ENCODE results near the gene RCBTB2.

RCBTB2 gene

DNA sequence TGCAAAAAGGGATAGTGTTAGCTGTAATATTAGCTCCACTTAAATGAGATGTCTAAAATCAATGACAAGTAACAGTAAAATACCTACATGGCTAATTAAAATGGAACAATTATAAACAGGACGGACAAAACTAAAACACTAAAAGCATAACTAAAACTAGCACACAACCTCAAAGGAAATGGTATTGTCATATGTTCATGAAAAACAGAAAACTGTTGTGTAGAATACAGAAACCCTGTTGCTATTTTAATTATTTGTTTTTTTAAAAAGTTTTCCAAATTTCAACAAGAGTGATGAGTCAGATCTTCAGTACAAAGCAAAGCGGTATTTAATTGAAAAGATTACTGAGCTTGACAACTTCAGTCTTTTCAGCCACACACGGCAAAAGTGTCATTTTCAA lies 4.2 kb downstream of the RCBTB2 start:
- no peak for DNase-seq

DNA sequence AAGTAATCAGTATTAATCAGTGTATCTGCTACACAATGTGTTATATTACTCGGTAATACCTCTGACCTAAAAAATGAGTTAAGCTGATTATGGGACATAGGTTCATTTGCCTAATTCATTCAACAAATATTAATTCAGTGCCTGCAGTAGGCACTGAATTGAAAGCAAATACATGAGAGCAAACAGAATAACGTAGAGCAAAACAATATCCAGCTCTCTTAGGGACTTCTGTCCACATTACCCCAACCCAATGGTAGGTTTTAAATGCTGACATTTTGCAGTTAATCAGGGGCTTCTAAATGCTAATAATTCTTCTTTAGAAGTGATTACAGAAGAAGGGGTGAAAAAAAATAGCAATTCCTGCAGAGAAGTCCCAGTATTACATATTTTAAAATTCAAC lies 4.9 kb downstream of the RCBTB2 start:
- DNase-seq, result no peak

DNA sequence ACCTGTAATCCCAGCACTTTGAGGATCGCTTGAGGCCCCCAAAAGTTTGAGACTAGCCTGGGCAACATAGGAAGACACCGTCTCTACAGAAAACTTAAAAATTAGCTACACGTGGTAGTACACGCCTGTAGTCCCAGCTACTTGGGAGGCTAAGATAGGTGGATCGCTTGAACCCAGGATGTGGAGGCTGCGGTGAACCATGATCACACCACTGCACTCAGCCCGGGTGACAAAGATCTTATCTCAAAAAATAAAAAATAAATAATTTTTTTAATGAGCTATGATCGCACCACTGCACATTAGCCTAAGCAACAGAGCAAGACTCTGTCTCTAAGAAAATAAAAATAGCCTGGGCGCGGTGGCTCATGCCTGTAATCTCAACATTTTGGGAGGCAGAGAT lies 6.6 kb downstream of the RCBTB2 start:
- no peak for DNase-seq

DNA sequence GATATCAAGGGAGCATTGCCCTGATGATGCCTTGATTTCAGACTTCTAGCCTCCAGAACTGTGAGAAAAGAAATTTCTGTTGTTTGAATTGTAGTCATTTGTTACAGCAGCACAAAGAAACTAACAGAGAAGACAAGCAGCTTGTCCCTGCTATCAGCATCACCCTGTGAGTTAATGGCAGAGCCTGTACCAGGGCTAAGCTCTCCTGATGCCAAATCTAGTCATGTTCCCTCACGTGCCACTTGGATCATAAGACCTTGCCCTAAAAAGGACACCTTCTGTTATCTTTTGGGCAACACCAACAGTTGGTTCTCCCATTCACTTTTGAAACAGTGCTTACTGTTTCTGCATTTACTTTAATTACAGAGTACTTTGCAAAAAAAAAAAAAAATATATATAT lies 14.8 kb downstream of the RCBTB2 start:
- DNase-seq, result no peak

DNA sequence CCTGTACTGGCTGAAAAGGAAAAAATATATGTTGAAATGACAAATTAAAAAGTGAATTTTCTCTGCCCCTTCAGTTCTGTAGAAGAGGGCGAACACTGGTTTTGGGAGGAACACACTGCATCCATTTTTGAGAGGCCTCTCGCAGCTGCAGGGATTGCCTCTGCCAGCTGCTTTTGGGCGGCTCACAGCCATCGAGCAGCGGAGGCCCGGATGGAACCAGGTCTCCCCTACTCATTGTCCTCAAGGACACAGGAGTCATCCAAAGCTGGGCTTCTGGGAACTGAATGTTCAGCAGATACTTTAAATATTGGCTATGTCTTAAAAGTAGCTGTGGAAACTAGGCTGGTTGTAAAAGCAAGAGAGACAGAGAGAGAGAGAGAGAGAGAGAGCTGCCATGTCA lies 17.1 kb downstream of the RCBTB2 start:
- no peak for DNase-seq

DNA sequence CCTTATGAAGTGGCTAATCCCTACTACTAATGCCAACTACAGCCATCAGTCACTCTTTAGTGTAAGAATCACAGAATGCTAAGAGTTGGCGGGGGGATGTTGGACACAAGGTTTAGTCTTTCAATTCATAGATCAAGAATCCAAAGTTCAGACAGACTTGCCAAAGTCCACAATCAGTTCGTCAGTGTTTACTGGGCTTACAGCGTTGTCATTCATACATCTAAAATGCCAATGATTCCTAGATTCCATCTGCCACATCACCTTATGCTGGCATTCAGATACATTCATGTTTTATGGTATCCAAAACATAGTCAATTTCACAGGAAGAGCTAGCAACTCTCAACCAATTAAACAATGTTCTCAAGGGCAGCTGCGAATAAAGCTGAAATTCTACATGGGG lies 18.1 kb downstream of the RCBTB2 start:
- DNase-seq, result no peak

DNA sequence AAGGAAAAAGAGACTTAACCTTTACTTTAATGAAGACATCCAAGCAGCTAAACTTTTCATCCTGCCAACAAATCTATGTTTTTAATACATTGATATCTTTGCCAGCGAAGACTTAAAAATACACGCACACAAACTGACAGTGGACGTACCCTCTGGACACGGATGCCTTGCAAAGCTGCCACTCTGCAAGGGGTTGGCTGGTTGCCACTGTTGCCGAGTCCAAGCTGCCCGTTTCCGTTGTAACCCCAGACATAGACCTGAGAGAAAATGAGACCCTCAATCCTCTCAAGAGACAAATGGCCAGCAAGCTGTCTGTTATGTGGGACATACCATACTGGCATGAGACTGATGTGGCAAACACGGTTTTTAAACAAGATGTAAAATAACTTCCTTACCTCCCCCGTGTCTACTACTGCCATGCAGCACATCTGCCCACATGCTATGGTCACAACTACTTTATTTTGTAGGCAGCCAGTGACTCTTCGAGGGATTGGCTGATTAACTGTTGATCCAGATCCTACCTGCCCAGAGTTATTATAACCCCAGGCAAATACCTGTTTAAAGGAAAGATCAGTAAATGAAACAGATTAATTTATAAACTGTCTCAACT lies 21.2 kb downstream of the RCBTB2 start:
- DNase-seq, result no peak

DNA sequence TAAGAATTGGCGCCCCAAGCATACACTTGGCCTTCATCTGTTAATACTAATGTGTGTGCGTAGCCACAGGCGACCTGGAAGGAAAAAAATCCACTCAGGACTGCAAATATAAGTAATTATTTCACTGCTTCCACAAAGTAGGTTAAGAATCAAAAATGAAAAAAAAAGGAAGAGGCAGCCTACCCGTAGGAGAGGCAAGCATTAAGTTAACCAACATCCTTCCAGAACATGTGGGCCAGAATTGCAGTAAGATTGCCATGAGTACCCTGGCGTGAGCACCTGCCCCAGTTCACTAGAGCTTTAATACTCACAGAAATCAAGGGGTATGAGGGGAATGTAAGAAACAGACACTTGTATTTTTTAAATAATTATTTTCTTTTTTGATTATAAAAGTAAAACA lies 22.2 kb downstream of the RCBTB2 start:
- no peak for DNase-seq

DNA sequence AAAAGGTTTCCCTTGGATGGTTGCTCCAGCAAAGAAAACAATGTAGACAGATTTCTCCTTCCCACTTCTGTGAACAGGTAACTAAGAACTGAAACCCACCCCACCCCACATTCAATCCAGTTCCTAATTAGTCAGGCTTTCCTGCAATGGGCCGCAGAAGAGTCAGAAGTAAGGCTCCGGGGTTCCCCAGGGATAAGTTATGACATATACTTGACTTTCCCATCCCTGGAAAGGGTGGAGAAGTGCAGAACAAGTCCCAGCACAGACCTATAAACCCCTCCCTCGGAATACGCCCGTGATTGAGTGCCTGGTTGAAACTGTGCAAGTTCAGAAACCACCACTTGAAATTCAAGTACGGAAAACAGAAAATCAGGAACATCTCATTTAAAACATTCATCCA lies 24.9 kb downstream of the RCBTB2 start:
- DNase-seq, result no peak

DNA sequence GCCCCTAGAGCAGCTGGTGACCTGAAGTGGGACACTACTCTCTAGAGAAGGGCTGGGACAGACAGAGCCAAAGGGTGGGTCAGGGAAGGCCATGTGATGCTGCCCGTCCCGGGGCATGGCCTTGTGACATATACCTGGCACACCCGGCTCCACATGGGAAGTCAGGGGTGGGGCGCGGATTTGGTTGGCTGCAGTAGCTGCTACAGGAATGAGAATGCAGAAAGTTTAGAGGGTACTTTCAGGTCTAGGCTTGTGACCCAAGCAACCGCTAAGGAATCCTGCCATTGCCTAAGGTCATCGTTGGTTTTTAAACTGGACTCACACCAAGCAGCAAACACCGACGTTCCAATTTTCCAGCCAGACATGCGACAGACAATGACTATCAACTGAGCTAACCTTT lies 25.9 kb downstream of the RCBTB2 start:
- no peak for DNase-seq

DNA sequence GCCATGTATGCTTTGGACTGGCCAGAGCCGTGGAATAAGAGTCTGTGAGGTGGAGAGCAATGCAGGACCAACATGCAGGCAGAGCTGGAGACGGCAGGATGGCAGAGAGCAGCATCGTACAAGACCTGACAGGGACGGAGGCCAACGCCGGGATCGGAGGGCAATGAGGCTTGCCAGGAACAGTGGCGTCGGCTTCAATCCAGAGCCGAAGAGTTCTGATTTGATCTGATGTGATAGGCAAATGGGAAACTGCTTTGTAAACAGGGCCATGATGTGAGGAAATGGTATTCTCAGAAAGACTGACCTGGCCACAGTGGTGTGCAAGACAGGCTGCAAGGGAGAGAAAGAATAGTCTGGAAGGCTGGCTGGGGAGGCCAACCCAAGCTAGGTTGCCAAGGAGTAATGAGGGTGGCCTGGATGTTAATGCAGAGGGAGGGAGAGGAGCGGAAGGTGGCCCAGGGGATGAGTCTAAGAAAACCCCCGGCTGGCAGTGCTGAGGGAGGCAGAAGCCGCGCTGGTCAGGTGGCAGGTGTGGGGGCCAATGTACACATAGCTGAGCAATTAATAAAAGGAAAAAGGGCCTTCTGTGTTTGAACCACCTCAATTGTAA lies 26.7 kb downstream of the RCBTB2 start:
- DNase-seq, result no peak

DNA sequence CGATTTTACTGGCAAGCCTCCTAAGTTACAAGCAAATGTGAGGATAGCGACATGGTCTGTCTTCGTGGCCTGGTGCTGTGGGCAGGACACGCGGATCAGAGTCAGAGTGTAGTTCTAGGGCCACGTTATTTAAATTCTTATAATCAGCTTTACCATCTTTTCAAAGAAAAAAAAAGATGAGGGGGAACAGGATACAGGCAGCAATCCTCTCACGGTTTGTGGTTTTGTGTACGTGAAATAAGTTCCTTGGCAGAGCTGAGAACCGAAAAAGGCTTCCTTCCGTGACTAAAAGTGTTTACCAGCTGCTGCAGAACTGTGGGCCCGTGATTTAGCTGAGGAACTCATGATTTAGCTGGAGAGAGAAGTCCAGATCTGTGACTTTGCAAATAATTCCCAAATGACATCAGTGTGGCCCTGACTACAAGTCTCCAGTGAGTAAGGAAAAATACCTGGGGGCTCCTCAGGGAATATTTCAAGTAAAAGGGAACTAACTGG lies 27.2 kb downstream of the RCBTB2 start:
- DNase-seq, result peak; percentile 39

DNA sequence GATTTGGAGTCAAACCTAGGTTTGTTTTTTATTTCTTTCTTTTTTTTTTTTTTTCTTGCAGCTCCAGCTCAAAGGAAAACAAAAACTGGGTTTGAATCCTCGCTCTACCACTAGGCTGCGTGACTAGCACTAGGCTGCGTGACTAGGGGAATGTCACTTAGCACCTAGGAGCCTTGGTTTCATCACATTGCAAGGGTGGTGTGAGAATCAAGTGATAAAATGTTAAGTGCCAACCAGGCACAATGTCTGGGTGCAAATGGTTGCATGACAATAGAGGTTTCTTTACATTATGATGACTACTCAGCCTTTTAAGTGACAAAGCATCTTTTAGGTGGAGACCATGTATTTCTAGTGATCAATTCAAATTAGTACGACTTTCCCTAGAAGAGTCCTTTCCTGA lies 27.9 kb downstream of the RCBTB2 start:
- DNase-seq, result no peak

DNA sequence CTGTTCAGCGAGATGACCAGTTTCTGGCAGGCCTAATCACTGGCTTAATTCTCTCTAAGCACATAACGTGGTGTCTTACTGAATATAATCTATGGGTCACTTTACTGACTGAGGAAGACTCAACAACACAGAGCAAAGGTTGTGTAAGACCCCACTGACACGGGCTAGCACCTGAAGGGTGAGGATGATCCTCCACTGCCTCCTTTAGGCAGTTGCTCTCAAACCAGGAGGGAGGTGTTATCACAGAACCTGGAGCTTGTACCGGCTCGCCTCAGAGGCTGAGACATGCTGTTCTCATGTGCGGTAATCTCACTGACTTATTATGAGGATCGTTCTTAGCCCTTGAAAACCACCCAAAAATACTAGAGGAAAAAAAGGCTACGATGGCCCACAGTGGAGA lies 28.3 kb downstream of the RCBTB2 start:
- DNase-seq, result no peak

DNA sequence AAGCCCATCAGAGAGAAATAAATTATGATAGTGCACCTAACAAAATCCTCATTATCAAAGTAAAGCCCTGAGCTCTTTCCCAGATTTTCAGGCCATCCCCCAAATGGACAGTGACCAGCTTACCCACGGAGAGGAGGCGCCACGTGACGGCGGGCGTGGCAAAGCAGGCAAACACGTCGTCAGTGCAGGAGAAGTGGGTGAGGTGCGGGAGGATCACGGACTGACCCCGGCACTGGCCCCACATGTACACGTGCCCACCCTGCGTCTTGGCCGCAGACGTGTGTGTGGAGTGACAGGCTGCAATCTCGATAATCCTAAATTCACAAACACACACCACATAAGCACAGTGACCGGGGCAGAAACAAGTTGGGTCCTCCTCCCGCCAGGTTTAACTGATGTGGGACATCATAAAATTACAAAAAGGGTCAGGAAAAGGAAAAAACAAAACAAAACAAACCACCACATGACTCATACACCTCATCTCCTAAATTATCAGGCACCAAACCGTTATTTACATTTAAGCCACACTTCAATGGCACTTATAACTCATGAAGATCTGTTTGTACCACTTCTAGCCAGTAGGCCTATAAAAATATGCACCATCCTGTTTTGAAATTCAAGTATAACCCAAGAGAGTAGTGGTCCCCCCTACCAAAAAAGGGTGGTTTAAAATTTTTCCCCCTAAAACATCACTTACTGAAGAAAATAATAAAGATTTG lies 30.1 kb downstream of the RCBTB2 start:
- no peak for DNase-seq

DNA sequence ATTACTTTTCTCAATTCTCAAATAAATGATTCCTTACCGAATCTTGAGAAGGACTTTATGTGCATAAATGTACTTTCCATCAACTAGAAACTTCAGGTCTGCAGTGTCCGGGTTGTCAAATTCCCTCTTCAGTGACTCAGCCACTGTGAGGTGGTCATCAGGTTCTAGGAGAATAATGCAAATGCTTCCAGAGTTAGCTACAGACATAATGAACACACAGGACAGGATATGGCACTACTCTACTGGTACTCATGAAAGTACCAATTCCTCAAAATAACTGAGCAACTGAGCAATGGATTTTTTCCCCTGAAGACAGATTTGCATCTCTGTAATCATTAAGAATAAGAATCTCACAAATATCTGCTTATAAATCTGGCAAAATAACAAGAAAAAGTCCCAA lies 31.2 kb downstream of the RCBTB2 start:
- no peak for DNase-seq

DNA sequence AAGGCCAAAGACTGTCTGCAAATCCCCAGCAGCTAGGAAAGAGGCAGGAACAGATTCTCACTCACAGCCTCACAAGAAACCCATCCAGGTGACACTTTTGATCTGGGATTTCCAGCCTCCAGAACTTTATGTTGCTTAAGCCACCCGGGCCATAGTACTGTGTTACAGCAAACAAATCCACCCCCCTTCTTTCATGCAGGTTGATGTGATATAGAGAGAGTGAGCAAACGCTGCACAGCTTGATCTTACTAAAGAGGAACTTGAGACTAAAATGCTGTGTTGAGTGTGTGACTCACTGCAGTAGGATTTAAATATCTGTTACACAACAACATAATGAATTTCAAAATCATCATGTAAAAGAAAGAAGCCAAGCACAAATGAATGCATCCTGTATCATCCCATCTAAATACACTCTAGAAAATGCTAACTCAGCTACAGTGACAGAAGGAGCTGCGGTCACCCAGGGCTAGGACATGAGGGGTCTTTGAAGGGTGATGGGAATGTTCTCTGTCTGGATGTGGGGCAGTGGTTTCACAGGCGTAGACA lies 32.2 kb downstream of the RCBTB2 start:
- no peak for DNase-seq

DNA sequence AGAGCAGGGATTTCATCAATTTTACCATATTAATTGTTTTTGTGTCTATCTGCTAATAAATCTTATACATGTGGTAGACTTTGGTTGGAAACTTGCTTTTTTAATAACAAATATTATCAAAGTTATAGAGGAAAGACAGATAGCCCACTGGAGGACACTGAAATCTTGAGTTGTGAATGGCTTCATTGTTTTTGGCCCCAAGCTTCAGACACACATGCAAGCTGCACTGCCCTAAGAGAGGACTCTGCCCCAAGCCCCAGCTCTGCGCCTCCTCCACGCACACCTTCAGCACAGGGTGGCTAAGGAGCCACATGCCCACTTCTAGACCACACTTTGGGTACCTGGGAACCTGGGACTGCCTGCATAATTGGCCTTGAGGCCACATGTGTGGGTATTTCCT lies 35.2 kb downstream of the RCBTB2 start:
- DNase-seq, result no peak

DNA sequence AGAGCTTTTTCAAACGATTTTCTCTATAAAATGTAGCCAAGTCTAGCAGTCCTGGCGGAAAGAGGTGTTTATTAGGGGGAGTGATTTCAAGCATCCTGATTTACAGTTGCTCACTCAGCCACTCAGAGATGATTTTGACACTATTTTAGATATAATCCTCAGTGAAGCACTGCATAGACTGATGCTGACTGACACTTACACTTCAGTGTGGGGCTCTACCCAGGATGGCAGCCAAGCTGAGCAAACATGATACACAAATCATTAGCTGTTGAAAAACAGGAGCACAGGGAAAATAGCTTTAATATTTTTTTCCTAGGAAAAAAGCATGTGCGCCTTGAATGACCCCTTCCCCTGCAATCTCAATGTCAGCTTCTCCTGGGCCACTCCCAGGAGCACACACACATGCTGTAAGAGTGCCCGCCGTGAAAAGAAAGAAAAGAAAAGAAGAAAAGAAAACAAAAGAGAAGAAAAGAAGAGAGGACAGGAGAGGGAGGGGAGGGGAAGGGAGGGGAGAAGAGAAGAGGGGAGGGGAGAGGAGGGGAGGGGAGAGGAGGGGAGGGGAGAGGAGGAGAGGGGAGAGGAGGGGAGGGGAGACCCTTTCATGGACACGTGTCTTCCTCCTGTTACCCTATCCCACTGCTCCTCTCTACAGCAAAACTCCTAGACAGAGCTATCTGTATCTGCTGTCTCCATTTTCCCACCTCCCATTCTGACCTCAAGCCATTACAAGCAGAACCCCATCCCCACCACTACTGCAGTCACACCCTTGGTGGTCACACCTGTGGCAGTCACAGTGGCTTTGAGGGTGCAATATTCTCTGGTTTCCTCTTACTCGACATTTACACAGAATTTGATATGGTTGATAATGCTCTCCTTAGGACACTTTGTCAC lies 36.4 kb downstream of the RCBTB2 start:
- no peak for DNase-seq

DNA sequence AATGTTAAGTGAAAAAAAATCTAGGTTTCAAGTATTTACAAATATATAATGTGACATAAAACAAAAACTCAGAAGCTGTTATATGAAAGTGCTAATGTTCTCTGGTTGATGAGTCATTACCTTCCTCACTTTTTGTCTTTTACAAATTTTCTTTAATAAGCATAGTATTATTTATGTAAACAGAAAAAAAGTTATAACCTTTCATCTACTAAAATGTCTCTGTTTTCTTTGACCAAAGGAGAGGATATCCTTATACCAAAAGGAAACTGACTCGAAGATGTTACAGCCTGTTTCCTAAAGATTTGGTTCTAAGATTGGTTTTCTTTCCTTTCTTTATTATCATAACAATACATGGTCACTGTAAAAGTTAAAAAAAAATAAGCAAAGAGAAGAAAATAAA lies 38.0 kb downstream of the RCBTB2 start:
- no peak for DNase-seq

DNA sequence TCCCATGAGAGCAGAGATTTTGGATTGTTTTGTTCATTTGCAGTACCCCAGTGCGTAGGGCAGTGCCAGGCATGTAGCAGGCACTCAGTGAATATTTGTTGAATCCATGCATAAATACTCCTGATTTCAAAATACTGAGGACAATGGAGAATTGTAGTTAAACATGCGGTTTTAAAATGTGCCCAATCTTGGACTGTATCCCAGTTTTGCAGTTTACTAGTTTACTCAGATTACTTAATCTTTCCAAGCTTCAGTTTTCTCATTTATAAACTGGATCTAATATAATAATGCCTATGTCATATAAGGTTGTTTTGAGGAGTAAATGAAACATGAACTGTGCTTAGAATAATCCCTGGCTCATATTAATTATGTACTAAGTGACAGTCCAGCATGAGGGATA lies 39.0 kb downstream of the RCBTB2 start:
- DNase-seq, result no peak

DNA sequence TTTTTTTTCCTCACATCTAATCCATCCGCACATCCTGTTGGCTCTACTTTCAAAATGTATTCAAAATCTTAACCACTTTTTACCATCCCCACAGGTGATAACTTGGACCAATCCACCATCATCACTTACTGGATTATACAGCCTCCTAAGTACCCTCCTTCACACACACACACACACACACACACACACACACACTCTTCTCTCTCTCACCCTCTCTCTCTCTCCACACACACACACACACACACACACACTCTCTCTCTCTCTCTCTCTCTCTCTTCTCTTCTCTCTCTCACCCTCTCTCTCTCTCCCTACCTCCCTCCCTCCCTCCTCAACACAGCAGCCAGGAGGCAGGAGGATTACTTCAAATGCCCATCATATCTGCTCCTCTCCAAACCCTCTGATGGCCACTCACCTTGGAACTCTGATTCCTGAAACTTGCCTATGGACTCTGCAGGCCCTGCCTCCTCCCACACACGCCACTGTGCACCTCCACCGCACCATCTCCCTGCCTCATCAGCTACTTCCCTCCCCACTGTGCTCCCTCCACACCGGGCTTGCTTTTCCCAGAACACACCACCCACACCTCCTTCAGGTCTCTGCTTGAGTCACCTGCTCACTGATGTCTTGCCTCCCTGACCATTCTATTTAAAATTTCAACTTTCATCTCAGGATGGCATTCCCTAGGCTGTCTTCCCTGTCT lies 39.7 kb downstream of the RCBTB2 start:
- DNase-seq, result no peak
